AG10803 (cell line): ENCODE results near the gene CDH24.

Experiments used
- DNase-seq: peaks from one replicate; pipeline ENCODE4 v3.0.0; 2010; ENCODE audit warnings: low read depth
- H3K4me3 ChIP-seq: 2 replicates; pipeline ENCODE4 v1.5.1; 2011; ENCODE audit warnings: mild to moderate bottlenecking, low read length, control low read depth
- CTCF ChIP-seq: conservative IDR thresholded peaks from 2 replicates; pipeline ENCODE4 v1.5.1; 2011; ENCODE audit warnings: mild to moderate bottlenecking, low read length, control low read depth, inconsistent platforms

Gene CDH24

GRCh38 chr14:23068789-23069412 is 11.6 kb upstream of the CDH24 start:
- peak; percentile 100 for TF ChIP-seq CTCF
- DNase-seq: peak; percentile 89
- no peak overlapping the region for H3K4me3 ChIP-seq

GRCh38 chr14:23067847-23068788 is 10.8 kb upstream of the CDH24 start:
- no peak overlapping the region for H3K4me3 ChIP-seq
- TF ChIP-seq CTCF: no peak
- DNase-seq: no peak

GRCh38 chr14:23066855-23067744 is 9.8 kb upstream of the CDH24 start:
- no peak for DNase-seq
- no peak for TF ChIP-seq CTCF
- H3K4me3 ChIP-seq: no peak overlapping the region

GRCh38 chr14:23066368-23066767 is 9.0 kb upstream of the CDH24 start:
- no peak for TF ChIP-seq CTCF
- no peak overlapping the region for H3K4me3 ChIP-seq
- DNase-seq: no peak

GRCh38 chr14:23063601-23064000 is 6.3 kb upstream of the CDH24 start:
- TF ChIP-seq CTCF: no peak
- no peak for DNase-seq
- H3K4me3 ChIP-seq: no peak overlapping the region

- no peak overlapping the region for H3K4me3 ChIP-seq
- DNase-seq: peak; percentile 90
- peak; percentile 16; the same call in 1 of the 2 replicates for TF ChIP-seq CTCF
These were observed 4.7 kb upstream of the CDH24 start for GRCh38 chr14:23062002-23062401.
